ENCODE measurements around the gene ADCY5. TPM values are rescaled to one million over a fixed set of nuclear protein-coding genes. Genes with fewer than 3 reads are reported as not detected.

Gene ADCY5
- total RNA-seq, 1 donor from 2014 or later: 27.8 TPM

GRCh38 chr3:123326531-123326930 is 122.4 kb downstream of the ADCY5 start:
- DNase-seq (ENCODE audit: low spot score): no peak

DNA sequence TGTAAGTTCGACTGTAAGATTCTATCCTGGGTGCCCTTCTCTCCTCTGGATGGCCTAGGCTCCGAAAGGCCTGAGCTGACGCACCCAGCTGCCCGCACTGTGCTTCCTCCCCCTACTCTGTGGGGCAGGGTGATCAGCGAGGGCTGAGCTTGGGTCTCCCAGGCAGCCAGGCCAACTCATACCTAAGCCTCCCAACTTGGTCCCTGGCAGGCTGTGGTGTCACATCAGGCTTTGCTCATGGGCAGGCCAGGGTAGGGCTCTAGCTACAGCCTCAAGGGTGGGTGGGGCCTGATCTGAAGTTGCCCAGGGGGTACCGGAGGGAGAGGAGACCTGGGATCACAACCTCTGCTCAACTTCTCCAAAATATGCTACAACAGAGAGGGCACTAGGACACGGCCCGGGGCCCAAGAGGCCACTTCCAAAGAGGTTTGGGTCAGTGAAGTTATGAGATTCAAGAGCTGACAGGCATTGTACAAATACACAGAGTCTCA is 123.1 kb downstream of the ADCY5 start:
- DNase-seq (ENCODE audit: low spot score): no peak

- no peak for DNase-seq (ENCODE audit: low spot score)
Measured at GRCh38 chr3:123324880-123325765, 123.8 kb downstream of the ADCY5 start.

- DNase-seq (ENCODE audit: low spot score): no peak
Measured at GRCh38 chr3:123323781-123324180, 125.1 kb downstream of the ADCY5 start.

DNA sequence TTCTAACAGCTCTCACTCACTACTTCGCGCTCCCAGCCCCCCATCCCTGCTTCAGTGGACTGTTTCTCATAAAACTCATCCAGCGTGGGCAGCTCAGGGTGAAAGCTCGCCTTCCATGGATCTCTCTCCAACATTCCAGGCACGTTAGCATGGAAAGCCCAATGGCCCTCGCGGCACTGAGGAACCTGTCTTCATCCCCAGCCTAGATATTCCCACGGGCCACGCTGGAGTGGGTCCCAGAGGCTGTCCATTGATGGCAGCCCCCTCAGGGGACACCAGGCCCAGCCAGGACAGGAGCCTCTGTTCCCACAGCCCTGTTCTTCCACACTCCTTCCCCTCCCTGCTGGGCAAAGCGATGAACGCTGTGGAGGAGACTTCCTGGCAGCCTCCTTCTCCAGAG is 126.0 kb downstream of the ADCY5 start:
- no peak for DNase-seq (ENCODE audit: low spot score)

- DNase-seq (ENCODE audit: low spot score): no peak
Measured at GRCh38 chr3:123321806-123322205, 127.1 kb downstream of the ADCY5 start.

GRCh38 chr3:123320221-123320620 is 128.7 kb downstream of the ADCY5 start:
- no peak for DNase-seq (ENCODE audit: low spot score)

DNA sequence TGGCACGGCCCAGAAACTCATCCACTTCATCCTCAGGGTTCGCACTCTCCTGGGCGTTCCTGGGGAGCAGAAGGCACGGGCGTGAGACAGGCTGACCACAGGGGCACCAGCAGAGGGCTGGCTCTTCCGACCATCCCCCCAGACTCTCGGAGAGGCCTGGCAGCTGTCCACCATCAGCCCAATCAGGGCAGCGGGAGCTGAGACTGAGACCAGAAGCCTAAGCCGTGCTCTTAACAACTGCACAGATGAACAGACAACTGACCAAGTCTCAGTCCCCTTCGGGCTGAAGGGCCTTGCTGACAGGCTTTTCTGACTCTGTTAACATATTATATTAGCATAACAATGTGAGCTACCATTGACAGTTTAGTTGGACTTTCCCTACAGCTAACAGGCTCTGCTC is 129.1 kb downstream of the ADCY5 start:
- DNase-seq (ENCODE audit: low spot score): no peak

- DNase-seq (ENCODE audit: low spot score): no peak
Measured at GRCh38 chr3:123318374-123318773, 130.5 kb downstream of the ADCY5 start.

GRCh38 chr3:123317716-123318115 is 131.2 kb downstream of the ADCY5 start:
- DNase-seq (ENCODE audit: low spot score): no peak

DNA sequence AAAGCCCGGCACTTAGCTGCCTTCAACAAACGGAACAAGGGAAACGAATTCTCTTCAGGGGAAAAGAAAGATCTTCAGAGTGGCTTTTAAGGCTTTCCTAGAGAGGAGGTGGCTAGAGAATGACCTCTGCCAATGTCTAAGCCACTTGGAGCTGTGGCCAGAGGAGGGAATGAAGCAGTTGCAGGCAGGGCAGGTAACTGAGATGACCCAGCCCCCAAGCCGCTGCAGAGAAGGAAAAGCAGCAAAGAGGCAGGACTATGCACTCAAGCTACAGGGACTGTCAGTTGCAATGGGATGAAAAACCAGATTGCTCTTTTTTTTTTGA is 133.7 kb downstream of the ADCY5 start:
- no peak for DNase-seq (ENCODE audit: low spot score)

DNA sequence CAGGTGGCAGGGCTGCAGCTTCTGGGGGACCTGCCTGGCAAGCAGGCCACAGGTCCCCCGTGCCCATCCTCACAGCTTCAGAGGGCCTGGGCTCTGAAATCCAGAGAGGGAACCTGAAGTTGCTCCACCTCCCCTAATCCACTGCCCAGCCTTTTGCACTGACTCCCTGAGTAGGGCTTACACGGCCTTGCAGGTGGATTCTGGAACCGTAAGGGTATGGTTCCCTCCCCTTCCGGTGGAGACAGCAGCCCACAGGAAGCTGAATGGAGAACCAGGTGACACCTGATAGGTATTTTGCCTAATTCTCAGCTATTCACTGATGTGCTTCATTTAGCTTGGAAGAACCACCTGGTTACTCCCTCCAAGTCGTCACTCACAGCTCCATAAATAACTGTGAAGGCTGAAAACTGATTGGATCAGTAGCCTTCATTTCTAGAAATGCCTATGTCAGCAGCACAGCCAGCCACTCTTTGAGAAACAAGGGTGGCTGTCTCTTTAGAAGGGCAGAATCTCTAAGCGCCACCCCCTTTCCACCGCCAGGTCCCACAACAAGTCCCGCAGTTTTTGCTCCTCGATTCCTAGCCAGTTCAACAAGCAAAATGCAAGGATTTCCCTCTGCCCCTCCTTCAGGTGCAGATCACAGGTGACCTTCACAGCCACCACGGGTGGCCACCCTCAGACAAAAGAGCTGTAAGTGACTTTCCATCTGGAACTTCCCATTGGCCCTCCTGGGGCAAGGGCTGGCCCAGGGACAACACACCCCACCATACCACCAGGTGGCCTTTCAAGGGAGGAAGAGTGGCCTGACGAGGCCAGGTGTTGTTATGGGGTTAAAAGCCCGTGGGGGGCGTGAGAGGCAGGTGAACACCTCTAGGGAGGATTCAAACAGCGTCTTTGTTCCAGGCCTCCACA is 134.3 kb downstream of the ADCY5 start:
- DNase-seq (ENCODE audit: low spot score): no peak

GRCh38 chr3:123313889-123314288 is 135.0 kb downstream of the ADCY5 start:
- no peak for DNase-seq (ENCODE audit: low spot score)

DNA sequence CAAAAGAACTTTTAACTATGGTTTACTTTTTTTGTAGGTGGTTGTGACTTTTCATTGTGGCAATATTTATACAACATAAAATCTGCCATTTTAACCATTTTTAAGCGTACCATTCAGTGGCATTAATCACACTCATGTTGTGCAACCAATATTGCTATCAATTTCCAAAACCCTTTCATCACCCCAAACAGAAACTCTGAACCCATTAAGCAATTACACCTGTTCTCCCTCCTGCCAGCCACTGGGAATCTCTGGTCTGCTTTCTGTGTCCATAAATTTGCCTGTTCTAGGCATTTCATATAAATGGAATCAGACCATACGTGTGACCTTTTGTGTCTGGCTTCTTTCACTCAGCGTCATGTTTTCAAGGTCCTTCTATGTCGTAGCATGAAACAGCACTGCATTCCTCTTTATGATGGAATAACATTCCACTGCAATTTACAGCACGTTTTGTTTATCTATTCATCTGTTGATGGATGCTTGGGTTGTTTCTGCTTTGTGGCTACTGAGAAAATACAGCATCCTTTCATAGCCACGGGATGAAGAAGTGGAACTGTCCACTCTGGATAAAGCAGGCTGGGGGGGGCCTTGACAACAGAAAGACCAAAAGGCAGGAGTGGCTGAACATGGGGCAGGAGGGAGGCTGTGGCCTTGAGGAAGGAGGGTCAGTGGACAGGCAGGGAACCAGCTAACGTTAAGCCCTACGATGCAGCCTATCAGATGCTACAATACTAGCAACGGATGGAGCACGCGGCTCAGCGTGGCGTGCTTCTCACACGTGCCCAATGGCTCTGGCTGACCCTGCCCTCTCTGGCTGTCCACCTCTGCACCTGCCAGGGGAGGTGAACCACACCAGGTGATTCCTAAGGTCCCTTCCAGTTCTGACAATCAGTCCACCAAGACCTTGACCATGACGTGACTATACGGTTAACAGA is 136.3 kb downstream of the ADCY5 start:
- DNase-seq (ENCODE audit: low spot score): no peak

- no peak for DNase-seq (ENCODE audit: low spot score)
Measured at GRCh38 chr3:123311201-123311600, 137.7 kb downstream of the ADCY5 start.

DNA sequence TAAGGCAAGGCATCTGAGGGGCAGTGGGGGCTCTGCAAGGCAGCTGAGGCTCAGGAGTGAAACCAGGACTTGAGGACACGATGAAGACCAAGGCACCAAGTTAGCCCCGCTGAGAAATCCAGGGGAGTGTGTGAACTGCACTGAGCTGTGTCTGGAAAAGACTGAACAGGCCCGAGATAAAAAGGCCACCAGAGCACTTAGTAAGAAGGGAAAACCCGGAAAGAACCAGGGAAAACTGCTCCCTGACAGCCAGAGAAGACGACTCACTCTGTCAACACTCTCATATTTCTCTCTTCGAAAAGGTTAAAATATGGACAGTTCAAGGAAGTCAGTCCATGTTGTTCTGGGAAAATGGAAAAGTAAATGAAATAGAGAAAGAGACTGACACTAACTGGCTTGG is 138.1 kb downstream of the ADCY5 start:
- DNase-seq (ENCODE audit: low spot score): no peak

- no peak for DNase-seq (ENCODE audit: low spot score)
Measured at GRCh38 chr3:123310186-123310585, 138.7 kb downstream of the ADCY5 start.

- DNase-seq (ENCODE audit: low spot score): no peak
Measured at GRCh38 chr3:123307064-123307463, 141.8 kb downstream of the ADCY5 start.

- DNase-seq (ENCODE audit: low spot score): no peak
Measured at GRCh38 chr3:123305192-123305591, 143.7 kb downstream of the ADCY5 start.

DNA sequence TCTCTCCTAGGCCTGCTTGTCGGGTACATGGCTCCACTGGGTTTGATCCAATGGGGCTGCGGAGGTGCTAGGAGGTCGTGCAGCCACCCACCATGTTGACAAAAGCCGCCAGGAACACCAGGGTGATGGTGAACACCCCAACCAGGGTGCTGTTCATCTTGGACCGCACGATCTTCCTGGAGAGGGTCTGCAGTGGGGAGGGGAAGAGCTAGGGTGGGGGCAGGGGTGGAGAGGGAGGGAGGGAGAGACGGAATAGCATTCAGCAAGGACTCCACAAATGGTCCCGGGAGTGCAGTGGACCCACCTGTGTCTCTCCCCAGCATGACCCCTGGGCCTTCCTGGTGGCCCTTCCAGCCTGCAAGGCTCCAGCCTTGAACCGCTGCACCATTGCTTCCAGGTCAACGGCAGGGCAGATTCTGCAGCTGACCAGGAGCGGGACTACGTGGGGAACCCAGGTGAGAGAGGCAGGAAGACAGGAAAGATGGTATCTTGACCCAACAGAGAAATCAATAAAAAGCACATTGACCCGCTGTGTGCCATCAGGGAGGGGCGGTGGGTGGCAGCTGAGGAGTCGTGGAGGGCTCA is 144.8 kb downstream of the ADCY5 start:
- no peak for DNase-seq (ENCODE audit: low spot score)

DNA sequence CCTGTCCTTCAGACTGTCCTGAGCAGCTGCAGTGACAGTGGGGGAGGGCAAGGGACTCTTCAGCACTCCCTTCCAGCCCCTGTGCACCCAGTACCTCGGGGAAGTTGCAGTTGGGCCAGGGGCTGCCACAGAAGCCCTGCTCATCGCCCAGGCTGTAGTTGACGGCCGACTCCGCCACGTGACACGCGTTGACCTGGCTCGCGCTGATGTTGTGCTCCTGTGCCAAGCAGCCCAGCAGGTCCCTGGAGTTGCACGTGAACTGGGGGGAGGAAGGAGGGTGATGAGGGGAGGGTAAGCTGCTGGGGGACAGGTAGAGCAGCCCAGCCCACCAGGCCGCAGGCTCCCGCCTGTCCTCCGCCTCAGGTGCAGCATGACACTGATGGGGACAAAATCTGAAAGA is 145.9 kb downstream of the ADCY5 start:
- DNase-seq (ENCODE audit: low spot score): no peak

Data from ureter (tissue), 1 donor.